GM23248 (cell line): ENCODE measurements around the gene ABCF2. TPM values are rescaled to one million over a fixed set of nuclear protein-coding genes. Genes with fewer than 3 reads are reported as not detected.

Source experiments
- DNase-seq: peaks from one replicate; pipeline ENCODE4 v3.0.0-alpha.2; 2015
- H2AFZ ChIP-seq: fragments of 200-600 bp; sonication (generic); 2 replicates; pipeline ENCODE4 v1.6.1; 2016; ENCODE audit warnings: antibody characterized with exemption
- H3F3A ChIP-seq: fragments of 200-600 bp; sonication (generic); 2 replicates; pipeline ENCODE4 v1.6.1; 2016; ENCODE audit warnings: mild to moderate bottlenecking, antibody characterized with exemption, mixed run types; ENCODE audit not compliant: insufficient read depth
- H3K27ac ChIP-seq: fragments of 200-600 bp; sonication (generic); 2 replicates; pipeline ENCODE4 v1.5.1; 2016; ENCODE audit warnings: mild to moderate bottlenecking
- H3K27me3 ChIP-seq: fragments of 200-600 bp; sonication (generic); replicated peaks from 2 replicates; pipeline ENCODE4 v1.6.1; 2016; ENCODE audit warnings: mild to moderate bottlenecking; ENCODE audit not compliant: insufficient read depth
- H3K36me3 ChIP-seq: fragments of 200-600 bp; sonication (generic); 2 replicates; pipeline ENCODE4 v1.6.1; 2016; ENCODE audit warnings: low read depth, mild to moderate bottlenecking
- H3K4me1 ChIP-seq: fragments of 200-600 bp; sonication (generic); 2 replicates; pipeline ENCODE4 v1.6.1; 2016; ENCODE audit warnings: mild to moderate bottlenecking; ENCODE audit not compliant: insufficient read depth
- H3K4me2 ChIP-seq: fragments of 200-600 bp; sonication (generic); one replicate; pipeline ENCODE4 v1.6.1; 2016; ENCODE audit warnings: mild to moderate bottlenecking; ENCODE audit not compliant: unreplicated experiment
- H3K4me3 ChIP-seq: fragments of 200-600 bp; sonication (generic); 2 replicates; pipeline ENCODE4 v1.5.1; 2016; ENCODE audit warnings: mild to moderate bottlenecking
- H3K79me2 ChIP-seq: fragments of 200-600 bp; sonication (generic); 2 replicates; pipeline ENCODE4 v1.6.1; 2016; ENCODE audit warnings: mild to moderate bottlenecking; ENCODE audit not compliant: insufficient read depth
- H3K9ac ChIP-seq: fragments of 200-600 bp; sonication (generic); 2 replicates; pipeline ENCODE4 v1.6.1; 2016; ENCODE audit warnings: mild to moderate bottlenecking
- H3K9me2 ChIP-seq: fragments of 200-600 bp; sonication (generic); 2 replicates; pipeline ENCODE4 v1.6.1; 2016; ENCODE audit warnings: mixed run types, mild to moderate bottlenecking, moderate library complexity; ENCODE audit not compliant: insufficient read depth
- H3K9me3 ChIP-seq: fragments of 200-600 bp; sonication (generic); one replicate; pipeline ENCODE4 v1.6.1; 2017; ENCODE audit warnings: low read depth
- H4K20me1 ChIP-seq: fragments of 200-600 bp; sonication (generic); 2 replicates; pipeline ENCODE4 v1.6.0; 2016; ENCODE audit not compliant: insufficient read depth
- EZH2 ChIP-seq: fragments of 200-600 bp; sonication (generic); IDR thresholded peaks from 2 replicates; pipeline ENCODE4 v1.6.1; 2018; ENCODE audit warnings: antibody characterized with exemption, mild to moderate bottlenecking; ENCODE audit not compliant: insufficient read depth, poor library complexity, severe bottlenecking
- EZH2phosphoT487 ChIP-seq: fragments of 200-600 bp; sonication (generic); IDR thresholded peaks from 2 replicates; pipeline ENCODE4 v1.6.1; 2018; ENCODE audit warnings: antibody characterized with exemption, moderate library complexity, mild to moderate bottlenecking, low read depth; ENCODE audit not compliant: insufficient read depth
- WGBS, 2 experiments: methylation state at CpG; one replicate each; pipeline ENCODE4 v1.1.6; 2015 to 2017; ENCODE audit warnings: low lambda C conversion rate in 2 of 2, low coverage in 1 of 2; ENCODE audit errors: missing lambda C conversion rate in 2 of 2; 5-methylcytosine and 5-hydroxymethylcytosine counted together
- in situ Hi-C: fragments of 300-500 bp; cut with MboI; formaldehyde crosslinking; loops from 2 replicates; pipeline ENCODE4 v1.15.0; 2020
- polyA plus RNA-seq: library from polyadenylated mRNA; unstranded; fragments of >200 nt; fragmentation: Nextera tagmentation; extraction: Ambion mirVana; gene quantifications from 2 replicates; pipeline ENCODE4 v1.2.1, GENCODE V29; 2016
- total RNA-seq: library from RNA; depleted of rRNA; stranded (reverse); fragments of >200 nt; shearing (Covaris generic); gene quantifications from 2 replicates; pipeline ENCODE4 v1.2.3, GENCODE V29; 2014

ABCF2 gene
- total and polyA plus RNA-seq, 2 experiments from 2014 or later, result 40.7 to 74.9 TPM

DNA sequence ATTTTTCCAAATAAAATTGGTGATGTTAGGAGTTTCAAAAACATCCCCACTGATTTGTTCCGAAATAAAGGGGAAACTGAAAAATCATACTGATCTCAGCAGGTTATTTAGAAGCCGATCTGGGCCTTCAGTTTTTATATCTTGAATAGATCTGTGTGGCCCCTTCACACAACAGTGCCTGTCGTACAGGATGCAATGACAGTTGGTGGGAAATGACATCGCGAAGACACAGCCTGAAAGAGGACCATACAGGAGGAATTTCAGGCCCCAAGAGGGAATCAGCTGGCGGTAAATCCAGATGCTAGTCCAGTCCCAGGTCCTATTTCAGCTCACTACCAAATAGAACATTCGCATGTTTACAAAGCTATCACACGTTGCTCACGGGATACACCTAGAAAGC lies 19.7 kb downstream of the ABCF2 start:
- Histone ChIP-seq H2AFZ (no peak overlapping the region), H4K20me1 (no peaks in the 10 kb centered on the region), H3K4me3 (no peak overlapping the region), H3K27me3 (peaks cover 18% of the 10 kb centered on the region), H3K4me1 (no peaks in the 10 kb centered on the region), H3K79me2 (no peaks in the 10 kb centered on the region), H3K9me2 (no peaks in the 10 kb centered on the region), H3K4me2 (no peak overlapping the region), H3F3A (peaks cover 5% of the 10 kb centered on the region; the same call in 1 of the 2 replicates), H3K9ac (no peak overlapping the region), H3K36me3 (no peaks in the 10 kb centered on the region), H3K27ac (no peak overlapping the region), H3K9me3 (no peaks in the 10 kb centered on the region)
- 61 to 63% methylated on average over 9 of the region's 9 CpGs for WGBS, 2 experiments
- TF ChIP-seq EZH2phosphoT487, result no peak
- no peak for TF ChIP-seq EZH2
- in situ Hi-C loops, result no loop called here
- no peak for DNase-seq

DNA sequence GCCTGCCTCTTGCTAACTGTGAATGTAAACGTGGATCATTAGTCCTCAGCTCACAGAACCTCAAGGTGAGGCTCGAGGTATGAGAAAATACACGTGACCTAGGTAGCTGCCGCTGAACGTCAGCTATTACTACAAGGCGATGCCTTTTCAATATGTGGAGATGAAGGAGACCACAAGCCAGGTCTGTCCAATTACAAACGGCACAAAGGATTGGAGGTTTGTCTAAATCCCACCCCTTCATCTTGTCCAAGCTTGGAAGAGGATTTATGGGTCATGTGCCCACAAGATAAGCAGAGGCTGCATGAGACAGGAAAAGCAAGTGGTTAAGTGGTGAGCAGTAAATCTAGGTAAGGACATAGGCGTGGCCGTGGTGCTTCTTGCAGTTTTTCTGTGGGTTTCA lies 20.1 kb downstream of the ABCF2 start:
- no peak for DNase-seq
- TF ChIP-seq EZH2 (no peak), EZH2phosphoT487 (no peak)
- peaks cover 22% of the 10 kb centered on the region for H3K27me3 ChIP-seq
- H3K9me3 ChIP-seq, result no peaks in the 10 kb centered on the region
- H3K79me2 ChIP-seq, result no peaks in the 10 kb centered on the region
- H3K27ac ChIP-seq, result no peak overlapping the region
- H3K9me2 ChIP-seq, result no peaks in the 10 kb centered on the region
- H3F3A ChIP-seq, result peaks cover 5% of the 10 kb centered on the region; the same call in 1 of the 2 replicates
- H3K4me3 ChIP-seq, result no peak overlapping the region
- no peaks in the 10 kb centered on the region for H4K20me1 ChIP-seq
- no peaks in the 10 kb centered on the region for H3K4me1 ChIP-seq
- H2AFZ ChIP-seq, result no peak overlapping the region
- WGBS, 2 experiments, result 46 to 53% methylated on average over 9 of the region's 9 CpGs
- H3K9ac ChIP-seq, result no peak overlapping the region
- in situ Hi-C loops, result no loop called here
- H3K36me3 ChIP-seq, result no peaks in the 10 kb centered on the region
- H3K4me2 ChIP-seq, result no peak overlapping the region

DNA sequence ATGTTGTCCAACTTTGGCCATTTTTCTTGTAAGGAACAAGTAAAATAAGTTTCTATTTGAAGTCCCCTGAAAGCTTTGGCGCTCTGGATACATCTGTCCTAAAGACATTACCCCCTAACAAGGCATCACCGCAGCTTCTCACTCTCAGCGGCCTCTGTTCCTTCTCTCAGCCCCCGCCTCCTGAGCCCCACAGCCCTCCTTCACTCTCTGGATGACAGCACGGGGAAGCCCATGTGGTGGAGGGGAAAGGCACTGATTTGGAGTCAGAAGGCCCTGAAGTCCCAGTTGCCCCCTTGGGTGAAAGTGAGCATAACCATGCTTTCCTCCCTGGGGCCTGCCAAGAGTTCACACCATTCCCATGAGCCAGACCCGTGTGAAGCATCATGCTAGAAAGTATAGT lies 21.3 kb downstream of the ABCF2 start:
- H3K9me2 ChIP-seq, result no peaks in the 10 kb centered on the region
- H3F3A ChIP-seq, result no peaks in the 10 kb centered on the region
- H3K27me3 ChIP-seq, result peaks cover 24% of the 10 kb centered on the region
- H4K20me1 ChIP-seq, result no peaks in the 10 kb centered on the region
- DNase-seq, result no peak
- TF ChIP-seq EZH2 (no peak), EZH2phosphoT487 (no peak)
- H2AFZ ChIP-seq, result no peak overlapping the region
- no peaks in the 10 kb centered on the region for H3K9me3 ChIP-seq
- 65 to 71% methylated on average over 6 of the region's 6 CpGs for WGBS, 2 experiments
- in situ Hi-C loops, result no loop called here
- no peaks in the 10 kb centered on the region for H3K4me1 ChIP-seq
- H3K79me2 ChIP-seq, result no peaks in the 10 kb centered on the region
- no peak overlapping the region for H3K9ac ChIP-seq
- no peaks in the 10 kb centered on the region for H3K36me3 ChIP-seq
- no peak overlapping the region for H3K4me3 ChIP-seq
- H3K27ac ChIP-seq, result no peak overlapping the region
- H3K4me2 ChIP-seq, result no peak overlapping the region

DNA sequence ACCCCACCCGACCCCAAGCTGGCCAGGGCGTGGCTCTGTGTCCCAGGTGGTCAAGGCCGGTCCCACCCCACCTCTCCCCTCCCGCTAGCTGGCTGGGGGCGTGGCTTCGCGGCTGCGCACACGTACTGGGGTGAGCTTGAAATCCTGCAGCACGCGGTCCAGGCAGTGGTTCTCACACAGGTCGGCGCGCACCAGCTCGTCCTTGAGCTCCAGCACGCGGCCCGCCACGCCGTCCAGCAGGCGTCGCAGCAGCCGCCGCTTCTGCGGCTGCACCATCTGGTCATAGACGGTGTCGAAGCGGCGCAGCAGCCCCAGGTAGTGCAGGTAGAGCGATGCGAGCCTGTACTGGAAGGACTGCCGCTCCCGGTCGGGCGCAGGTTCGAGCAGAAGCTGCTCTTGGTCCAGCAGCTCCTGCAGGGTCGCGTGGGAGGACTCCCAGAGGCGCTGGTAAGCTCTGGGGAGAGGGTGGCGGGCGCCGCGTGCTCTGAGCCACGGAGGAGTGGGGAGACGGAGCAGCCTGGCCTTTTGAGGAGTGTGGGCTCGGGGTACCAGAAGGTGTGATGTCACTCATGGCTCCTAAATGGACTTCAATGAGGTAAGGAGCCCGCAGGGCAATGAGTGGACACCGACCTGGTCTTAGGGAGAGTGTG lies 22.5 kb downstream of the ABCF2 start:
- H3K4me2 ChIP-seq, result no peak overlapping the region
- H3K4me1 ChIP-seq, result no peaks in the 10 kb centered on the region
- no peak overlapping the region for H3K4me3 ChIP-seq
- H3K9me2 ChIP-seq, result no peaks in the 10 kb centered on the region
- no peaks in the 10 kb centered on the region for H3K9me3 ChIP-seq
- H3K27me3 ChIP-seq, result peaks cover 29% of the 10 kb centered on the region
- H3K9ac ChIP-seq, result no peak overlapping the region
- no peak for TF ChIP-seq EZH2phosphoT487
- in situ Hi-C loops, result no loop called here
- 61 to 65% methylated on average over 46 to 48 of the region's 48 CpGs for WGBS, 2 experiments
- no peaks in the 10 kb centered on the region for H3K36me3 ChIP-seq
- DNase-seq, result no peak
- no peaks in the 10 kb centered on the region for H4K20me1 ChIP-seq
- no peak overlapping the region for H3K27ac ChIP-seq
- H2AFZ ChIP-seq, result no peak overlapping the region
- H3K79me2 ChIP-seq, result no peaks in the 10 kb centered on the region
- no peaks in the 10 kb centered on the region for H3F3A ChIP-seq

DNA sequence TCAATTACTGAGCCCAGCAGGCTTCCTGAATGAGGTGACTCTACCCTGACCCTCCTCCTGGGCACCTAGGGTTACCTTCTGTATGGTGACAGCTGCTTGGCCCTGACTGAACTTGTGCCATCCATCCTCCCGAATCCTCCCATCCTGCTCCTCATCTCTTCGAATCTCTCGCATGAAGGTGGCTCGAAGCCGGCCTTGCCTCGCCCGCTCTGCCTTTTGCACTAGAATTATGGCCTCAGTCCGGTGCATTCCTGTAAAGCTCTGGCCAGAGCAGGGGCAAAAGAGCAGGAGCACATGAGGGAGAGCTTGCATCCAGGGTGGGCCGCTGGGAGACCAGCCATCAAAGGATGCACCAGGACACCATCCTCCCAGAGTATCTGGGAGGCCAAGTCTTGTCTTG lies 24.2 kb downstream of the ABCF2 start:
- no peak overlapping the region for H3K9ac ChIP-seq
- H3K79me2 ChIP-seq, result no peaks in the 10 kb centered on the region
- in situ Hi-C loops, result no loop called here
- H3K4me3 ChIP-seq, result no peak overlapping the region
- no peak overlapping the region for H3K27ac ChIP-seq
- H3K36me3 ChIP-seq, result no peaks in the 10 kb centered on the region
- H3K9me3 ChIP-seq, result no peaks in the 10 kb centered on the region
- H3K4me1 ChIP-seq, result no peaks in the 10 kb centered on the region
- TF ChIP-seq EZH2, result no peak
- no peak for TF ChIP-seq EZH2phosphoT487
- no peak overlapping the region for H2AFZ ChIP-seq
- H3K27me3 ChIP-seq, result peaks cover 31% of the 10 kb centered on the region
- no peaks in the 10 kb centered on the region for H3F3A ChIP-seq
- WGBS, 2 experiments, result 87 to 90% methylated on average over 9 of the region's 9 CpGs
- H3K9me2 ChIP-seq, result no peaks in the 10 kb centered on the region
- DNase-seq, result no peak
- no peaks in the 10 kb centered on the region for H4K20me1 ChIP-seq
- H3K4me2 ChIP-seq, result no peak overlapping the region
